ENCODE data around the gene CFAP68.

CFAP68 gene, protein sequence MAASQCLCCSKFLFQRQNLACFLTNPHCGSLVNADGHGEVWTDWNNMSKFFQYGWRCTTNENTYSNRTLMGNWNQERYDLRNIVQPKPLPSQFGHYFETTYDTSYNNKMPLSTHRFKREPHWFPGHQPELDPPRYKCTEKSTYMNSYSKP

DNA sequence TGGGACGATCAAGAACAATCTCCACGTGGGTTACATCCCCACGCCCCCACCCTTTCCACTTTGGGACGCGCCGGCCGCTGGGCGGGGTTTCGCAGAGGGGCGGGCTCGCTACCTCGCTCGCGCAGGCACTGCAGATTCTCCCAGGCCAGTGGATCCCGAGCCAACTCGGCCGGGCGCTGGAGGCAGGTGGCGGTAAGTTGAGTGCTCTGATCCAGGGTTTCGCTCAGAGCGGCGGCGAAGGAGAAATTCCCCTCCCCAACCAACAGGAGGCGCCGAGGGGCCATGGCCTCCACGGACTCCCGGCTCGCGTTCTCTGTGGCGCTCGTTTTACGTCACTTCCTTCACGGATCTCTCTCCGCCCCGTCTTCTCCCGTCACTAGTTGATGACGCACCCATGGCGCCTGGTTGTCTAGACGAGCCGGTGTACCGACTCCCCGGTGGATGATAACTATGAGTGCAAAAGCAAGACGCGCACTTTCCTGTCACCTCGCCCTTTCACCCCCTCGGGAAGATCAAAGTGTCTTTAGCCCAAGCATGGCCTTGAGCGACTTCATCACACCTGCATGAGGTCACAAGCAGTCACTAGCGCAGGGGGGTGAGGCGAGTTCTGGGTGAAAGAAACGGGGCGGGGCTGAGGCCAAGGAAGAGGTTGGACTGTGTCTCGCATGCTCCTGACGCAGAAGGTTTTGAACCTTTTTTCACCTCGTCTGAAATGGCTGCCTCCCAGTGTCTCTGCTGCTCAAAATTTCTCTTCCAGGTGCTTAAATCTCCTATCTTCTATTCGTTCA, at the start of gene CFAP68, which contains the start of gene FDXACB1:
CFAP68 (plus strand) TSS at position 693 of the 788 bp plus-strand sequence; CDS start at position 713, 20 bp downstream.
FDXACB1 (minus strand) TSS at position 317 of the 788 bp plus-strand sequence; CDS start at position 284, 33 bp downstream.
- peak; percentile 78 for DNase-seq

DNA sequence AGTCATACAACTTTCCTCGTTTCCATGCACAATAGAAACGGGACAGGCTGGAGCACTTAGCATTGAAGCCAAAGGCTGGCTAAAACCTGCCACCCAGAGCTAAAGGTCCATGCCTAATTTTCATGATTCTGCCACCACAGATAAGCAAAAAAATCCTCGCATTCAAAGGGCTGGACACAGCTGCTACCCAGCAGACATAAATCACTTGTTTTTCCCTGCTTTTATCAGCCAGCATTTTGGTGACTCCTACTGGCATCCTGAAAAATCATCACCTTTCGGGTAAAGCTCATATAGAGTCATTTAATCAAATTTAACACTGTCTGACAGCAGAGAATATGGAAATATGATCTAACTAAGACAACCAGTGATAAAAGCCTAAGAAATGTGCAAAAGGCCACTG, 45.8 kb upstream of the CFAP68 start:
- DNase-seq, result no peak

DNA sequence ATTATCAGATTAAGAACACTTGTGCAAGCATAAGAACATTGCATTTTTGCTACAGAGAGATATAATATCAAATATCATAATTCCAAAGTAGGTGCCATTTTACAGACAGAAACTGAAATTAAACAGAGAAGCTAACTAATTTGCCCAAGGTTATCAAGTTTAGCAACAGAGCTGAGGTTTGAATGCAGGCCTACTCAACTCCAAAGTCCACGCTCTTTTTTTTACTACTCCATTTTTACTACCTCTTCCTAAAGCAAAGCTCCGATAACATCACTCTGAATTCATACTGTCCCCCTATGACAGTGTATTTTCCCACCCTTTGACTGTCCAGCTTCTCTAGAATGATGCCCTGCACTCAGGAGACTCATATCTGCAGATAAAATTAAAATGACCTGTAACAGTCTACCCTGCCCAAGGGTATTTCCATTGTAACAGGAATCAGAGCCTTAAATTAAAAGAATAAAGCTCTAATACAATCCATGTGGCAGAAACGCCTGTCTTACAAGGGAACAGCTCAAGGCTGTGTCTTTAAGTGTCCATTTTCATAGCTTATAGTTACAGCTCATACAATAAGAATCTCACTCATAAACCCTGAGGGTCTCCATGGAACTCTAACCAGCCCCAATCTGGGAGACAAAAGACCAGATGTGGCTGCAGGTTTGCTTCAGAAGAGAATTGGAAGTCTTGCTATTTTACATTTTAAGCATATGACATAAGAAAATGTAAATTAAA, 44.7 kb upstream of the CFAP68 start:
- DNase-seq, result no peak

DNA sequence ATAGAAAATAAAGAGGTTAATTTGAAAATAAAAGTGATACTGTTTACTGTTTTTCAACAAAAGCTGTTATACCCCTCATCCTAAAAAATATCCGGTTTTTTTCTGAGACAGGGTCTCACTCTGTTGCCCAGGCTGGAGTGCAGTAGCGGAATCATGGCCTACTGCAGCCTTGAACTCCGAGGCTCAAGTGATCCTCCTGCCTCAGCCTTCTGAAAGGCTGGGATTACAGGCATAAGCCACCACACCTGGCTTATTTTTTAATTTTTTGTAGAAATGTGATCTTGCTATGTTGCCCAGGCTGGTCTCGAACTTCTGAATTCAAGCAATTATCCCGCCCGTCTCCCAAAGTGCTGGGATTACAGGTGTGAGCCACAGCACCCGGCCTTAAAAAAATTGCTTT, 43.7 kb upstream of the CFAP68 start:
- no peak for DNase-seq

DNA sequence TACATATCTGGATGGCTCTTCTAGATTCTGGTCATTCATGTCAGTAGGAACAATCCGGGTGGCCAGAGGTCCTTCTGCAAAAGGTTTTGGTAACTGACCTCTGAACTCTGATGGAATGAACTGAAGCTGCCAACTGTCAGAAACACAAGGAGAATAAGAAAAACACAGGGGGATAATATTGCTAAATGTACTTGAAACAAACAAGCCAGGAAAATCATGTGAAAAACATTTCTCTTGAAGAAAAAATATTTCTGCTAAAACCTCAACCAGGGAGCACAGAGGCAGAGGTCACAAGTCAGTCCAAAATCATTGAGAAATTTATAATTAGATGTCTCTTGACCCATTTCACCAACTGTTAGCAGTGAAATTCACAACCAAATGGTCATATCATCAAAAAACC, 43.2 kb upstream of the CFAP68 start:
- no peak for DNase-seq

DNA sequence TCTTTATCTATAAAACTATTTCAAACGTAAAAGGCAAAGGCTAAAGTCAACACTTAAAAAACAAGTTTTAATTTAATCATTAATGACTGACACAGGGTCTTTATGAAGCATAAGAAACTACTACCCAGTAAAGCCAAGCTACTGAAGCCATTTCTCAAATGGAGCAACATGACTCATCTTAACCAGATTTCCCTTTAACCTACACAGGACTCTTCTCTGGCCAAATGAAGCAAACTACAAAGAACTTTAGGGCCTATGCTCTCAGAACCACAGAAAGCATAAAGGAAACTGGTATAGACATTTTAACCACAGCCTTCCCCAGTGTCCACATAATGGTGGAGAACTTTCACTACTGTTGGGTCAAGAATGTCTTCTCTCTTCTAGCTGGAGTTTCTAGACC, 42.6 kb upstream of the CFAP68 start:
- DNase-seq, result no peak

DNA sequence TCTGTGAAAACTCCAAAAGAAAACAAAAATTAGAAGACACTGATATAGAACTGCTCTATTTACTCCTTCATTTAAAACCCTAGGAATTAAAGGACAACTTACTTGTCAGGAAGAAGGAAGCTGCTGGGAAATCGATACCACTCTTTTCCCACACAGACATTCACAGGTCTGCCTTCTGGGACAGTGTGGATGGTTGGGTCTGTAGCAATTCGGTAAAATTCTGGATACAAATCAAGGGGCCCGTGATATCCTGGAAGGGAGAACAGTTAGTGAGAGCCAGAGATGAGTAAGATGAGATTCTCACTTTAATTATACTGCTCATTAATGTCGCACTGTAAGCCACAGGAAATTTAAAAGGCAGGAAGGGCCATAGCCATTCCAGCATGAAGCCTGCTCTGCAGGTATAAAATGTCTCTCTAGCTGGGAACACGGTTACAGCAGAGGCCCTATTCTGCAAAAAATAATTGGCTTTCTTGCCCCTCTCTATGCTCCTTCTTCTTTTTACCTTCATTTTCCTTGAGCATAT, 41.9 kb upstream of the CFAP68 start:
- no peak for DNase-seq

DNA sequence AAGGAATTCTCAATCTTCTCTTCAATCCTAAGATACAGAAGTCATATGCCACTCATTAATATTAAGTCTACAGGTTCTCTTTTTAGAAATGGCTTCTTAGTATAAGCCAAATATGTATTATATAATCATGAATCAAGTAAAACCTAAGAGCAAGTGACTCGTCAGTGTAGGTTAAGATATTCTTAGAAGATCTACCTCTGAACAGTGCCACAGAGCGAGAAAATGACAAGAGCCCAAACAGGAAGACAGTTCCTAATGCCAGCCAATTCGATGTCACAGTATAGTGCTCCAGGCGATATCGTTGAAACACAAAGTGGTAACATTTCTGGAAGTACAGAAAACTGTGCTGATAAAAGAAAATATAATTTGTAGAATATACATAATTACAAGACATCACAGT, 41.3 kb upstream of the CFAP68 start:
- no peak for DNase-seq

DNA sequence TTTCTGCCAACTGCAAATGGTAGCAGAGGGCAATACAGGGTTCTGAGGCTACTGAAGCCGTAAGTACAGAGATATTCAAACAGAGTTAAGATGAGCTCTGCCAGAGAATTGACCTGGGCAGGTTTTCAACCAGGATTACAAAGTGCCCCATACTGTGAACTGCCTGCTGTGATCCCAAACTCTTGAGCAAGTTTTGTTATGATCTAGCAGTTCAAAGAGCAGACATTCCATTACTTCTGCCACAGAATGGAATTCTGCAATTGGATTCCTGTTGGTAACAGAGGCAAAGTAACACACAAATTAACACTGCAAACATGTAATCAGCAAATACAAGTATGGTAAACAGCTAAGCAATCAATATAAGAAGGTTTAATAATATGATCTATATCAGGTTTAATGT, 39.2 kb upstream of the CFAP68 start:
- DNase-seq, result no peak

DNA sequence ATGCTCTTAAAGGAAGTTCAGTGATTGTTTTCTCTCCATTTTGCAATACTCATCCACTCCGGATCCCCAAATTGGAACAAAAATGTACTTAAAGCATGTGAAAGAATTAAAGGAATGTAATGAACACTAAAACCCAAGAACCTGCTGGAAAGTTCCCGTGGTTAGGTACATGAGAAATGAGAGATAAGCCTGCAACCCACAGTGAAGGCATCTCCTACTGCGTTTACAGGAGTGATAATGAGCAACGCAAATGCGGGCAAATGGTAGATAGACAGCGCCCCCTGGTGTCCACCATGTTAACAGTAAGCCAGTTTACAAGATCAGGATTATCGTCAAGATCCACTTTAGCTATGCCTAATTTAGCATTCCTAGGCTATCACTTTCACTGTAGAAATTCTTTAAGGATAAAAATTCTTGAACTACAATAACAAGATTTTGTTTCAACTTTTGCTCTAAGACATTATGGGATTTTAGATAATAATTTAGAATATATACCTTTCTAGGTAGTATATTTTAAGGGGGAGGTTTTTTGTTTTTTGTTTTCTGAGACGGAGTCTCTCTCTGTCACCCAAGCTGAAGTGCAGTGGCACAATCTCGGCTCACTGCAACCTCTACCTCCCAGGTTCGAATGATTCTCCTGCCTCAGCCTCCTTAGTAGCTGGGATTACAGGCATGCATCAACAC, 37.8 kb upstream of the CFAP68 start:
- peak; percentile 17 for DNase-seq

DNA sequence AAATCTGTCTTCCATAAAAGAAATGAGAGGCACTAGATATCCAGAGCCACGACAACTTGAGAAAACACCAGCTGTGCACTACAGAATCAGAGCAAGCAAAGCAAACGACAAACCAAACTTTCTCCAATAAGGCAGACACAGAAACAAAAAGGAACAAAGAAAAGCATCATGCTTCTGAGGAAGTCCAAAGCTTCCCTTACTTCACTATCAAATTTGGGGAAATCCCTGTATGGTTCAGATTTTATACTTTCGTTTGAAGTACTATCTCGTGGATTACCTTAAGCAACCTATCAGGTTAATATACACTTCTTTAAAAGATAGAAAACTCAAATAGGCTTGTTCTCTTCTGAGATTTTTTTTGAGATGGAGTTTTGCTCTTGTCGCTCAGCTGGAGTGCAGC, 35.7 kb upstream of the CFAP68 start:
- DNase-seq, result no peak

DNA sequence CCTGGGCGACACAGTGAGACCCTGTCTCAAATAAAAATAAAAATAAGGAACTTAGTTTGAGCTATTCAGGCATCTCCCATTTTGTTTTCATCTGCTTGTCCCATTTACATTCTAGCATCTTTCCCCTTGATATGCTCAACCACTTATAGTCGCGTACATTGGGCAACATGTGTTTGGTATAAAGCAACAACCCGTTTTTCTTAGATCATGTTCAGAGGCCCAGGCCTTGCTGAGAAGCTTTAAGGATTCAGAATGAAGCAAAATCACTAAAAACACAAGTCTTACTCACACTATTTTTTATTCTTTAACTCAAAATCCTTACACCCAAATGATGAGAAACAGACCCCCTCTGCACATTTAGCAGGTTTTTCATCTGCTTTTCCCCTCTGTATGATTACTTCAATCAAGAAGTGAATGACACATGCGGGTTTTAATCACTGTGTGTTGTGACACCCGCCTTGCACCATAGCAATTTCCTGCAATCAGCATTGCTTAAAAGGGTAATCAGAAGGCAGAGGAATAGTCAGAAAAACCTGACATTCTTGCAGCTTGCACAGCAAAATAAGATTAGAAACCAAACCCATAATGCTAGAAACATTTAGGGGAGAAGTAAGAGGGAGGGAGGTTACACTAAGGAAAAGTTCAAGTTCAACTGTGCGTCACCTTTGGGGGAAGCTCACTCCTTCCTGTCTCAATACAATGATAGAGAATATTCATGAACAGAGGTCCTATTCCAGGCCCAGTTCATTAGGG, 33.9 kb upstream of the CFAP68 start:
- peak; percentile 41 for DNase-seq

DNA sequence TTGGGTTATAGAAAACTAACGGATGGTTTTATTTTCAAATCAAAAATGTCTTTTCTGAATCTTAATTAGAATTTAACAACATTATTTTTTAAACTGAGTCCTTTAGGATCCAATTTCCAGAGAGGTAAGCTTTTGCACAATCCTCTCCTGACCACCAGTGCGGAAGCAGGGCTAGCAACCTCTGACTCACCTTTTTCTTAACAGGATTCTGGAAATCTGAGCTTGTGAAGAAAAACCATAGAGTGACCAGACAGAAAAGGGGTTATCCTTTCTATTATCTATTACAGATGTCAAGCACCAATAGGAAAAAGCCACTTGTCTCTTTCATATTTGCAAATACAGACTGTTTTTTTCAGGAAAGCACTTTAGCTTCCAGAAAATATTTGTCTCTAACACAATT, 33.3 kb upstream of the CFAP68 start:
- DNase-seq, result no peak

DNA sequence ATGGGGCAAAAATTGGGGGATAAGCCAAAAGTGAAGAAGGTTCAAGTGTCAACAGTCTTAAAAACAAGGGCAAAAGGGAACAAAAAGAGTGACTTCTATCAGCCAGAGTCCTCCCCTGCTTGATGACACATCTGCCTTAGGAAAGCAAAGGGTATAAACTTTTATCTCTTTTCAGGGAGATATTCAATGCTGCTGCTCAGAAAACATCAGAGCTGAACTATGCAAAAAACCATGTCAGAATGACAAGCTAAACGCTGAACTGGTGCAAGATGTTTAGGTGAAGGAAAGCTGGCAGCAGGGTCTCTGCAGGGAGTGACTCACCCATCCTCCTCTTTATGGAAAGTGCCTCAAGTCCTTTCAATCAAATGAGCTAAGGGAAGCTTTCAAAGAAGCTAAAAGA, 32.7 kb upstream of the CFAP68 start:
- no peak for DNase-seq

DNA sequence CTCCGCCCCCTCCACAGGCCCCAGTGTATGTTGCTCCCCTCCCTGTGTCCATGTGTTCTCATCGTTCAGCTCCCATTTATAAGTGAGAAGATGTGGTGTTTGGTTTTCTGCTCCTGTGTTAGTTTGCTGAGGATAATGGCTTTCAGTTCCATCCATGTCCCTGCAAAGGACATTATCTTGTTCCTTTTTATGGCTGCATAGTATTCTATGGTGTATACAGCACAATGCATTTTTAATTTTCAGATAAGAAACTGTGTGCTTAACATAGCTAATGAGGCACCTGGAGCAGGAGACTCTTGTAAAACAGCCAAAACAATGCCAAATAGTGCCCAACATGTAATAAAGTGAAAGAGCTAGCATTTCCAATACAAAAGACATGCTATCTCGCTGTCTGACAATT, 29.7 kb upstream of the CFAP68 start:
- no peak for DNase-seq

DNA sequence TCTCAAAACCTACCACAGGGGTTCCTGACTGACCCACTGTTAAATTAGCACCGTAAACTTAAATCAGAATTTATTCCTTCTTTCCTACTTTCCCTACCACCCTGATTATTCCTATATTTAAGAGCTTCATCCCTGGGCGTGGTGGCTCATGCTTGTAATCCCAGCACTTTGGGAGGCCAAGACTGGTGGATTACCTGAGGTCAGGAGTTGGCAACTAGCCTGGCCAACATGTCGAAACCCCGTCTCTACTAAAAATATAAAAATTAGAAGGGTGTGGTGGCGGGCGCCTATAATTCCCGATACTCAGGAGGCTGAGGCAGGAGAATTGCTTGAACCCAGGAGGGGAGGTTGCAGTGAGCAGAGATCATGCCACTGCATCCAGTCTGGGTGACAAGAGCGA, 28.3 kb upstream of the CFAP68 start:
- DNase-seq, result no peak

DNA sequence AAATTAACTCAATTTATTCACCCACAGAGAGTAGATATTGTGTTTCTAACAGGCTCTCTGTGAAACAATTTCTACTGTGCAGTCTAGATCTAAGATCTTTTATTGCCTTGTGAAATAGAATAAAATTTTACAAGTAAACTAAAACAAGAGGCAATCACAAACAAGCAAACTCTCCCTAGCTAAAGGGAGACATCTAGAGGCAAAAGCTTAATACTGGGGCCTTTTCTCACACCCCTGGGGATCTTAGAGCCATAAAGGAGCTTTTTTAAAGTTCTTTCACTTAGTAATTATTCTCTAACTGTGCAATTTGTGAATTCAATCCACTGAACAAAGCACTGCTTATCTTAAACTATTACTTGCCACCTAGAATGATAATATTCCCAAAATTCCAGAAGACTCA, 27.7 kb upstream of the CFAP68 start:
- no peak for DNase-seq

DNA sequence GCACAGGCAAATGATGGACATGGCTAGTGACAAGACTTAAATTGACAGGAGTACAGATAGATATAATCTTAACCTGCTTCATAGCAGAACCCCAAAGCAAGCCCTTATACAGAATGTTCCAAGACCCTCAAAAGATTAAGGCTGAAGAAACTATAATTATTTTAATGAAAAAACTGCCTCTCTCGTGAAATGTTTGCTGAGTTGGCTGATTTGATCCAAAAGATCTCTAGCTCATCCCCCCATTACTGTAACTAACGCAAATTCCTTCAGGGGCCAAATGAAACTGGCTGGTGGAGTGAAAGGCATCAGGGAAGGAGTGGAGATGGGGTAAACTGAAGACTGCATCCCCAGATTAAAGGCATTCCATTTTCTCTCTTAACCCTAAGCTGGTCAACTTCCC, 27.2 kb upstream of the CFAP68 start:
- no peak for DNase-seq

DNA sequence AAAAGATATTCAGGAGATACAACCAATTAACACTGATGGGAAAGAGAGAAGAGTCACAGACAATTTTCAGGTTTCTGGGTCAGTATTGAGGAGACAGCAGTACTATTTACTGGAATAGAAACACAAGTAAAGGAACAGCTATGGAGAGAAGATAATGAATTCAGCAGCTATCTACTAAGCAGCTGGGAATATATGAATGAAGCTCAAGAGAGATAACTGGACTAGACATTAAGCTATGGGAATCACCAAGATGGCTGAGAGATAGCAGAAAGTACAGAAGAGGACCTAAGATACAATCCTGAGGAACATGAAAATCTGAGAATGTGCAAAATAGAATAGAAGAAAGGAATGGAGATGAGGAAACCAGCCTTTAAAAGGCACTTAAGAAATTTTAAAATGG, 23.8 kb upstream of the CFAP68 start:
- DNase-seq, result no peak

DNA sequence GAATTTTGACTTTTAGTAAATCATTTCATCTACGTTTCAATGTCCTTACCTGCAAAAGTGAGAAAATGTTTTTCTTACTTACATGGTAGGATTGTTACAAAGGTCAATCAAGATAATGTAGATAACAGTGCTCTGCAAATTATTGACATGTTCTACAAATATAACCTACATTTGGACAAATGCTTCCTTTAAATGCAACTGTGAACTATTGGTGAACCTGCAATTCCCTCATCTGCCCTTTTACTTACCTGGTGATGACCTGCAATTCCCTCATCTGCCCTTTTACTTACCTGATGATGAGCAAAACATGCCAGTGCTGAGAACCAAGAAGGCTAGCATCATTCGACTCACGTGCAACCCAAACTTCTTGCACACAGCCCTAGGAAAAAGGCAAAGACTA, 19.1 kb upstream of the CFAP68 start:
- DNase-seq, result no peak

DNA sequence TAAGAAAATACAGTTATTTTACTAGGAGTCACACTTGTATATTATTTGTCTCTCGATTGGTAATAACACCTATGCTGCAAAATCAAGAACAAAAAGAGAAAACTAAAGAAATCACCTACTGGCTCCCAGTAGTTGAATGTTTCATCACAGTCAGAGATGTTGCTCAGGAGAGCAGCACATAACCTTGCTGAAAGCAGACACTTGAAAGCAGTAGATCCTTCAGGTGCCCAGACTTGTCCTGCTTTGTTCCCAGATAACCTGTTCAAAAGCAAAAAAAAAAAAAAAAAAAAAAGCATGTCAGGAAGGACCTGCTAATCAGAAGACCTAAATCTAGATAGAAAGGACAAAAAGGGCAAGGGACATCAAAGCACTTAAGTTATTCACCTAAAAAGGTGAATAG, 9.2 kb upstream of the CFAP68 start:
- DNase-seq, result no peak

DNA sequence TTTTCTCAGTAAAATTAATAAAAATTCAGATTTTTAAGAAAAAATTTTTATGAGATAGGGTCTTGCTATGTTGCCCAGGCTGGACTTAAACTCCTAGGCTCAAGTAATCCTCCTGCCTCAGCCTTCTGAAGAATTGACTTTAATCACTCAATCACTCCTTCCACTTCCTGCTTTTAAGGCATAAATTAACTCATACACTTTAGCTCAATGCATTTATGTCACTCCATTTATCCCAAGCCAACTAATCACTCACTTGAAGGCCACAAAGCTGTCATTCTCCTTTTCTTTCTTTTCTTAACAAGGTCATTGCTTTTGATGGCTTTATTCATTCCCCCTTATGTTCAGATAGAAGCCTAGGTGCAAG, 8.8 kb upstream of the CFAP68 start:
- DNase-seq, result no peak
